Endothelial cell (in vitro differentiated cells): ENCODE data around the gene ITGA2. TPM values are rescaled to one million over a fixed set of nuclear protein-coding genes. Genes with fewer than 3 reads are reported as not detected.

Experiments
- DNase-seq: peaks from one replicate; pipeline ENCODE4 v3.0.0; 2021; ENCODE audit warnings: low spot score
- H3K27ac Mint-ChIP-seq: one replicate; pipeline ENCODE4 v1.8.0; 2021; ENCODE audit warnings: mixed read lengths, inconsistent platforms; ENCODE audit not compliant: unreplicated experiment
- H3K27me3 Mint-ChIP-seq: one replicate; pipeline ENCODE4 v1.8.0; 2021; ENCODE audit warnings: mild to moderate bottlenecking, moderate library complexity, mixed read lengths, inconsistent platforms; ENCODE audit not compliant: unreplicated experiment
- H3K36me3 Mint-ChIP-seq: one replicate; pipeline ENCODE4 v1.8.0; 2021; ENCODE audit warnings: mild to moderate bottlenecking, low read depth, mixed read lengths, inconsistent platforms; ENCODE audit not compliant: unreplicated experiment
- H3K4me1 Mint-ChIP-seq: one replicate; pipeline ENCODE4 v1.8.0; 2021; ENCODE audit warnings: mild to moderate bottlenecking, mixed read lengths, inconsistent platforms; ENCODE audit not compliant: unreplicated experiment
- H3K4me3 Mint-ChIP-seq: one replicate; pipeline ENCODE4 v1.8.0; 2021; ENCODE audit warnings: mild to moderate bottlenecking, mixed read lengths, inconsistent platforms; ENCODE audit not compliant: unreplicated experiment
- H3K9me3 Mint-ChIP-seq: one replicate; pipeline ENCODE4 v1.8.0; 2021; ENCODE audit warnings: mixed read lengths, inconsistent platforms; ENCODE audit not compliant: unreplicated experiment
- long read RNA-seq: library from polyadenylated mRNA; unstranded; transcript quantifications from one replicate; pipeline ENCODE4 v2.0.0, GENCODE V29; 2020; ENCODE audit not compliant: unreplicated experiment
- total RNA-seq: library from RNA; stranded (reverse); fragmentation: NEBNext Ultra II Directional; extraction: Animal tissue kit (Norgen Biotek cat#: 25700); gene quantifications from one replicate; pipeline ENCODE4 v1.2.1, GENCODE V29; 2021; ENCODE audit not compliant: unreplicated experiment
- TF ChIP-seq, protein P1 (sequence below): fragments of 200-600 bp; sonication (generic); IDR thresholded peaks from one replicate; pipeline ENCODE4 v1.5.0; 2021; ENCODE audit warnings: antibody characterized with exemption; ENCODE audit not compliant: unreplicated experiment

Gene ITGA2
- 15.1 TPM for total RNA-seq
- long read RNA-seq, partial matches to known transcripts: 4 of 4 reads
- long read RNA-seq, other reads (novel, unspliced or antisense): 0 of 4 reads

DNA sequence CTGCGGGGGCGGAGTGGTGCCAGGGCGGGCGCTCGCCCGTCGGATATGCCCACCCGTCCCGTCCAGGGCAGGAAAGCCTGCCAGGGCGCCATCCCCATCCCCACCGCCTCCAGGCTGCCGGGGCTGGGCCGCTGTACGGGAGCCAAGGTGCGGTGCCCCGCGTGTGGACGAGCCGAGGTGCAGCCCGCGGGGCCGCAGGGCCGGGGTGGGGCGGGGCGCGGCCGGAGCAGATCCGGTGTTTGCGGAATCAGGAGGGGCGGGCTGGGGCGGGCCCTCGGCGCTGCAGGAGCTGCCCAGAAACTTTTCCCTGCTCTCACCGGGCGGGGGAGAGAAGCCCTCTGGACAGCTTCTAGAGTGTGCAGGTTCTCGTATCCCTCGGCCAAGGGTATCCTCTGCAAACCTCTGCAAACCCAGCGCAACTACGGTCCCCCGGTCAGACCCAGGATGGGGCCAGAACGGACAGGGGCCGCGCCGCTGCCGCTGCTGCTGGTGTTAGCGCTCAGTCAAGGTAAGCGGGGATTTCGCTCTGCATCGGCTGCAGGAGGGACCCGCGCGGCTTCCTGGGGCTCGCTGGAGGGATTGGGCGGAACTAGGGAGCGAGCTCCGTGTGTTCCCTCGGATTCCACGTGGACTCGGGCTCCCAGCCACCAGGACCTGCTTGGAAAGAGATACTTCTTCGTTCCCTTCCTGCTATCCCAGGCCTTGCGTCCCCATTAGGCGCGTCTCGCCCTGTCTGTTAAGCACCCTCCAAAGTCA is at the start of gene ITGA2:
TSS of gene ITGA2 (plus strand) at position 328 of the 756 bp plus-strand sequence. CDS start at position 445, 117 bp downstream.
- peak; percentile 48 for DNase-seq

DNA sequence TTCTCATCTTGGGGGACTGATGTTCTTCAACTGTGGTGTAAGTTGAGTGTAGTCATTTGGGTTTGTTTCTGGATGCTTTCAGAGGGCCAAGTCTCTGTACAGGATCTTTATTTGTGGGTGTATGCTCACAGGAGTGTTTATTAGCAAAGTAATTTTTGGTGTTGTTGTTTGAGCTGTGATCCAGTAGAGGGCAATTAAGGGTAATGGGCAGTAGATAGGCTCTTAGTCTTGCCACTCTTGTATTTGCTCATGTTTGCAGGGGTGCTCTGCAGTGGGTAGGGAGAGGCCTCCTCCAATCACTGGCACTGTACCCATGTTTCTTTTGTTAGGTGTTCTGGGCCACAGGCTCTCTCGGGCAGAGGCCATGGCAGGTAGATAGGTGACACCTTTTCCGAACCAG is 45.9 kb upstream of the ITGA2 start:
- Mint-ChIP-seq H3K27me3 (no peaks in the 10 kb centered on the region), H3K36me3 (peaks cover 7% of the 10 kb centered on the region), H3K9me3 (no peaks in the 10 kb centered on the region), H3K4me1 (no peaks in the 10 kb centered on the region), H3K27ac (no peak overlapping the region), H3K4me3 (no peak overlapping the region)
- TF ChIP-seq, protein P1, sequence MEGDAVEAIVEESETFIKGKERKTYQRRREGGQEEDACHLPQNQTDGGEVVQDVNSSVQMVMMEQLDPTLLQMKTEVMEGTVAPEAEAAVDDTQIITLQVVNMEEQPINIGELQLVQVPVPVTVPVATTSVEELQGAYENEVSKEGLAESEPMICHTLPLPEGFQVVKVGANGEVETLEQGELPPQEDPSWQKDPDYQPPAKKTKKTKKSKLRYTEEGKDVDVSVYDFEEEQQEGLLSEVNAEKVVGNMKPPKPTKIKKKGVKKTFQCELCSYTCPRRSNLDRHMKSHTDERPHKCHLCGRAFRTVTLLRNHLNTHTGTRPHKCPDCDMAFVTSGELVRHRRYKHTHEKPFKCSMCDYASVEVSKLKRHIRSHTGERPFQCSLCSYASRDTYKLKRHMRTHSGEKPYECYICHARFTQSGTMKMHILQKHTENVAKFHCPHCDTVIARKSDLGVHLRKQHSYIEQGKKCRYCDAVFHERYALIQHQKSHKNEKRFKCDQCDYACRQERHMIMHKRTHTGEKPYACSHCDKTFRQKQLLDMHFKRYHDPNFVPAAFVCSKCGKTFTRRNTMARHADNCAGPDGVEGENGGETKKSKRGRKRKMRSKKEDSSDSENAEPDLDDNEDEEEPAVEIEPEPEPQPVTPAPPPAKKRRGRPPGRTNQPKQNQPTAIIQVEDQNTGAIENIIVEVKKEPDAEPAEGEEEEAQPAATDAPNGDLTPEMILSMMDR: no peak
- DNase-seq: no peak

More for the DNA sequence above, at the start of gene ITGA2:
- H3K27me3 Mint-ChIP-seq: no peaks in the 10 kb centered on the region
- H3K27ac Mint-ChIP-seq: peak within 1 kb of the TSS; percentile 58
- no peaks in the 10 kb centered on the region for H3K9me3 Mint-ChIP-seq
- TF ChIP-seq, protein P1: no peak
- H3K36me3 Mint-ChIP-seq: peaks cover 6% of the 10 kb centered on the region
- peaks cover 47% of the 10 kb centered on the region for H3K4me1 Mint-ChIP-seq
- H3K4me3 Mint-ChIP-seq: peak within 1 kb of the TSS; percentile 85

DNA sequence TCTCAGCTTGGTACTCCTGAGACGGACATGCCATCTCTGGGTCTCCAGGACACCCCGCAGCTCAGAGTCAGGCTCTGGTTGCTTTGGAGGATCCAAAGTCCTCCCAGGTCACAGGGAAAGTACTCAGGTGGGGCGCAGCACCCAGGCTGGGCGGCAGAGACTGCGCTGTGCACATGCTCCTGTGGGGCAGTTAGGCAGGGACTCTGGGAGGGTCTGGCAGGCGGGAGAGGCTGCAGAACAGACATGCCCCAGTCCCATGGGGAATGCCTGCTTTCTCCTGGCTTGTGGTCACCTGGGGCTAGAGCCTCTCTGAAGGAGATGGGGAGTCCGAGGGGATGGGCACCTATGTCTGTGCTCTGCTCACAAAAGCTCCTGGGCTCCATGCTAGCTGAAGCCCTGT is 45.3 kb upstream of the ITGA2 start:
- H3K27ac Mint-ChIP-seq: no peak overlapping the region

DNA sequence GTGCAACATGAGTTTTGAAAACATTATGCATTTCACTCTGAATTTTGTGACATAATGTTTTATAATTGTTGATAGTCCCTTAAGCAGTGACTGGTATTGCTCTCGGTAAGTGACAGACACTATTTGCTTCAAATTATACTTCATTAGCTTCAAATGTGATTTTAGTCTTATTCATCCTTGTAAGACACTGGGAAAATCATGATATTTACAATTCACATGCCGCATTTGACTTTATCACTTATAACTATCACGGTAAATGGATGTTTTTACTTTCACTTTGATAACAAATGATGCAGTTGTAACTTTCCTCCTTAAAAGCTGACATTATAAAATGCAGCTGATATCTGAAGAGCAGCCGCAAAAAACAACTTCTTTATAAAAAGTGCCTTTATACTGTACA is 44.1 kb upstream of the ITGA2 start:
- Mint-ChIP-seq H3K27me3 (no peaks in the 10 kb centered on the region), H3K36me3 (peaks cover 7% of the 10 kb centered on the region), H3K4me1 (no peaks in the 10 kb centered on the region), H3K4me3 (no peak overlapping the region), H3K9me3 (no peaks in the 10 kb centered on the region), H3K27ac (no peak overlapping the region)
- no peak for DNase-seq
- TF ChIP-seq, protein P1: no peak

More for the DNA sequence above, 45.3 kb upstream of the ITGA2 start:
- DNase-seq: no peak
- TF ChIP-seq, protein P1: no peak
- Mint-ChIP-seq H3K9me3 (no peaks in the 10 kb centered on the region), H3K4me1 (no peaks in the 10 kb centered on the region), H3K36me3 (peaks cover 7% of the 10 kb centered on the region), H3K4me3 (no peak overlapping the region), H3K27me3 (no peaks in the 10 kb centered on the region)

DNA sequence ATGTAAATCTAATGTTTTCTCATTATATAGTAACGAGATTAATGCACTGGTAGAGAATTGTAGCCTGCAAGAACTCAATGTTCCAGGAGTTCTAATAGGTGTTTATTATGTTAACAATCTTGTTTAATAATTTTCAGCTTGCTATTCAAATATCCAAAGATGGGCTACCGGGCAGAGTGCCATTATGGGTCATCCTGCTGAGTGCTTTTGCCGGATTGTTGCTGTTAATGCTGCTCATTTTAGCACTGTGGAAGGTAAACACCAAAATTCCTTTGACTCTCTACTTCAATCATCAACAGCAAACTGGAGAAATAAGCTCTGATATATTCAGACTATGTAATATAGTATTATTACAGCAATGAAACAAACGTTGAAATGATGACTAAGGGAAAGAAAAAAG is 41.9 kb upstream of the ITGA2 start:
- H3K4me3 Mint-ChIP-seq: no peak overlapping the region
- H3K27ac Mint-ChIP-seq: no peak overlapping the region
- no peaks in the 10 kb centered on the region for H3K4me1 Mint-ChIP-seq
- TF ChIP-seq, protein P1: no peak
- DNase-seq: no peak
- H3K27me3 Mint-ChIP-seq: no peaks in the 10 kb centered on the region
- H3K9me3 Mint-ChIP-seq: no peaks in the 10 kb centered on the region
- H3K36me3 Mint-ChIP-seq: peaks cover 7% of the 10 kb centered on the region
